ENCODE measurements around the gene DOCK1.

GRCh38 chr10:127036987-127037386 is 131.8 kb downstream of the DOCK1 start:
- TF ChIP-seq, protein P1, sequence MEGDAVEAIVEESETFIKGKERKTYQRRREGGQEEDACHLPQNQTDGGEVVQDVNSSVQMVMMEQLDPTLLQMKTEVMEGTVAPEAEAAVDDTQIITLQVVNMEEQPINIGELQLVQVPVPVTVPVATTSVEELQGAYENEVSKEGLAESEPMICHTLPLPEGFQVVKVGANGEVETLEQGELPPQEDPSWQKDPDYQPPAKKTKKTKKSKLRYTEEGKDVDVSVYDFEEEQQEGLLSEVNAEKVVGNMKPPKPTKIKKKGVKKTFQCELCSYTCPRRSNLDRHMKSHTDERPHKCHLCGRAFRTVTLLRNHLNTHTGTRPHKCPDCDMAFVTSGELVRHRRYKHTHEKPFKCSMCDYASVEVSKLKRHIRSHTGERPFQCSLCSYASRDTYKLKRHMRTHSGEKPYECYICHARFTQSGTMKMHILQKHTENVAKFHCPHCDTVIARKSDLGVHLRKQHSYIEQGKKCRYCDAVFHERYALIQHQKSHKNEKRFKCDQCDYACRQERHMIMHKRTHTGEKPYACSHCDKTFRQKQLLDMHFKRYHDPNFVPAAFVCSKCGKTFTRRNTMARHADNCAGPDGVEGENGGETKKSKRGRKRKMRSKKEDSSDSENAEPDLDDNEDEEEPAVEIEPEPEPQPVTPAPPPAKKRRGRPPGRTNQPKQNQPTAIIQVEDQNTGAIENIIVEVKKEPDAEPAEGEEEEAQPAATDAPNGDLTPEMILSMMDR (IDR thresholded peaks at IDR 0.05), result no peak
- TF ChIP-seq ZFX (IDR thresholded peaks at IDR 0.05; ENCODE audit: borderline replicate concordance), result no peak

Measured in 22Rv1 (cell line).